Measurements from ENCODE around the gene STX10.

Gene STX10

GRCh38 chr19:13146763-13147563 is 3.2 kb downstream of the STX10 start:
- in situ Hi-C loops (cut with MboI; ENCODE audit: low sequenced_read_pairs): no loop called here

DNA sequence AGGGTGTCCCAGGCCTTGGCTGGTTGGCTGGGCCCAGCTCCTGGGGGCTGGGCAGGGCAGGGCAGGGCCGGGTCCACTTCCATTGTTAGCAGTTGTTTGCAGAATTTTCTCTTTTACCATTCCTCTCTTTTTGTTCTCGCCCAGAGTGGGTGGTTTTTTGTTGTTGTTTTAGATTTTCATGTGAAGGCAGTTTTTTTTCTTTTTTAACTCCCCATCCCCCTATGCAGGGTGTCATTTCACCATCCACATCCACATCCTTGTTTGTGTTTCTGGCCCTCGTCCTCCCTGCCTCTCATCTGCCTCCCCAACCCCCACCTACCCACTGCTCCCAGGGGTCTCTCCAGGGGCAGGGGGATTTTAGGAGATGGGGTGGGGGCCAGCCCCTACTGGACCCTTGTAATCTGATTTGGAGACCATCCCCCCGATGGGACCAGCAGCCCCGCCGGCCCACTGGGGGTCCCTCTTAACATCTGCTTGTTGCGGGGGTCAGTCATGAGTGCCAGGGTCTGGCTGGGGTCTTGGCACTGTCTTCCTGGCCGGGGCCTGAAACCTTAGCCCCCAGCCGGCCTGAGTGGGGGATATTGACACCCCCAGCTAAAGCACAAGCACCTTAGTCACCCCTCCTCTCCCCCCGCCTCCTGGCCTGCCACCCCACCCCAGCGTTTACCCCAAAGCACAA is 10.4 kb downstream of the STX10 start:
- in situ Hi-C loops (cut with MboI; ENCODE audit: low sequenced_read_pairs): no loop called here

- in situ Hi-C loops (cut with MboI; ENCODE audit: low sequenced_read_pairs): no loop called here
These were observed 11.3 kb downstream of the STX10 start for GRCh38 chr19:13138916-13139198.

DNA sequence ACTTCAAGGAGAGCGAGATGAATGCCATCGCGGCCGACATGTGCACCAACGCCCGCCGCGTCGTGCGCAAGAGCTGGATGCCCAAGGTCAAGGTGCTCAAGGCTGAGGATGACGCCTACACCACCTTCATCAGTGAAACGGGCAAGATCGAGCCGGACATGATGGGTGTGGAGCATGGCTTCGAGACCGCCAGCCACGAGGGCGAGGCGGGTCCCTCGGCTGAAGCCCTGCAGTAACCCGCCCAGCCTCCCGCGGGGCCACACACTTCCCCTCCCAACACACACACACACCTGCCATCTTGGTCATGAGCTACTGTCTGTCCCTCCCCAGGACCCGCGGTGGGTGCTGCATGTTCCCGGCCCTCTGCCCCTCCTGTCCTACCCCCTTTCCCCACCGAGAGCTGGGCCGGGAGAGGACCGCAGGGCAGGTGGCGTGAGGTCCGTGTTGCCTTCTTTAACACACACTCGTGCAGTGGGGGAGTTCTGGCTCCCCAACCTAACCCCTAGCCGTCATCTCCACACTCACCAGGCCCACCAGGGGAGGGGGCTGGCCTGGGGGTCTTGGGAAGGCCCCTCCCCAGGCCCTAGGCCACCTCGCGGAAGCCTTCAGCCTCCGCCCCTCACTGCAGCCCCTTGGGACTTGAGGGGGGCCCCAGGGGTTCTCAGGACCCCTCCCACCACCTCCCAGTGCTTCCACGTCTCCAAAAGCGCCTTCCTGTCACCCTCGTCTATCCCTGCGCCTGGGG is 11.8 kb downstream of the STX10 start:
- in situ Hi-C loops (cut with MboI; ENCODE audit: low sequenced_read_pairs): no loop called here

DNA sequence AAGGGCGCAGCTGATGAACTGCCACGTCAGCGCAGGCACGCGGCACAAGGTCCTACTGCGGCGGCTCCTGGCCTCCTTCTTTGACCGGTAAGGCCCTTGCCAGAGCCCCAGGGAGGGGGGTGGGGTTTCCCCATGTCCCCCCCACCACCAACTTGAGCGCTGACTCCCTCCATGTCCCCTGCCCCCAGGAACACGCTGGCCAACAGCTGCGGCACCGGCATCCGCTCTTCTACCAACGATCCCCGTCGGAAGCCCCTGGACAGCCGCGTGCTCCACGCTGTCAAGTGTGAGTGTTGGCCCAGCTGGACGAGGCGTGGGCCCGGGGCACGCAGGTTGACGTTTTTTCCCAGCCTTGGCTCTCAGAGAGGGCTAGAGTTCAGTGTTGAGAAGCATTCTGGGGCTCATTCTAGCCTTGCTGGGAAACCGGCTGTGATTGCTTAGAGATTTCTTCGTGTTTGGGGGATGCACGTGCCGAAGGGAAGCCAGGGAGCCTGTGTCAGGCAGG is 12.8 kb downstream of the STX10 start:
- in situ Hi-C loops (cut with MboI; ENCODE audit: low sequenced_read_pairs): no loop called here

GRCh38 chr19:13135068-13136062 is 14.8 kb downstream of the STX10 start:
- in situ Hi-C loops (cut with MboI; ENCODE audit: low sequenced_read_pairs): no loop called here

GRCh38 chr19:13134626-13135025 is 15.5 kb downstream of the STX10 start:
- in situ Hi-C loops (cut with MboI; ENCODE audit: low sequenced_read_pairs): no loop called here

DNA sequence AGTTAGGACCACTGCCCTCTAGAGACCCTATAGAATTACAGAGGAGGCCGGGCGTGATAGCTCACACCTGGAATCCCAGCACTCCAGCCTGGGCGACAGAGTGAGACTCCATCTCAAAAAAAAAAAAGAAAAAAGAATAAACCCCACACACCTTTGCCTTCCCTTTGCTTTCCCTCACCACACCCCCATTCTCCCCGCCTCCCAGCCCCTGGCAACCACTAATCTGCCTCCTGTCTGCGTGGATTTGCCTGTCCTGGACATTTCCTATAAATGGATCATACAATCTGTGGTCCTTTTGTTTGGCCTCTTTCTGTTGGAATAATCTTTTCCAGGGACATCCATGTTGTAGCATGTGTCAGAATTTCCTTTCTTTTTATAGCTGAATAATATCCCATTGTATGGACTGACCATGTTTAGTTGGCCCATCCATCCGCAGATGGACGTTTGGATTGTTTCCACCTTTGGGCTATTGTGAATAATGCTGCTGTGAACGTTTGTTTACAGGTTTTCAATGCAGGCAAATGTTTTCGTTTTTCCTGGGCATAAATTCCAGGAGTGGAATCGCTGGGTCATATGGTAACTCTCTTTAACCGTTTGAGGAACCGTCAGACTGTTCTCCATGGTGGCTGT is 16.8 kb downstream of the STX10 start:
- in situ Hi-C loops (cut with MboI; ENCODE audit: low sequenced_read_pairs): no loop called here

DNA sequence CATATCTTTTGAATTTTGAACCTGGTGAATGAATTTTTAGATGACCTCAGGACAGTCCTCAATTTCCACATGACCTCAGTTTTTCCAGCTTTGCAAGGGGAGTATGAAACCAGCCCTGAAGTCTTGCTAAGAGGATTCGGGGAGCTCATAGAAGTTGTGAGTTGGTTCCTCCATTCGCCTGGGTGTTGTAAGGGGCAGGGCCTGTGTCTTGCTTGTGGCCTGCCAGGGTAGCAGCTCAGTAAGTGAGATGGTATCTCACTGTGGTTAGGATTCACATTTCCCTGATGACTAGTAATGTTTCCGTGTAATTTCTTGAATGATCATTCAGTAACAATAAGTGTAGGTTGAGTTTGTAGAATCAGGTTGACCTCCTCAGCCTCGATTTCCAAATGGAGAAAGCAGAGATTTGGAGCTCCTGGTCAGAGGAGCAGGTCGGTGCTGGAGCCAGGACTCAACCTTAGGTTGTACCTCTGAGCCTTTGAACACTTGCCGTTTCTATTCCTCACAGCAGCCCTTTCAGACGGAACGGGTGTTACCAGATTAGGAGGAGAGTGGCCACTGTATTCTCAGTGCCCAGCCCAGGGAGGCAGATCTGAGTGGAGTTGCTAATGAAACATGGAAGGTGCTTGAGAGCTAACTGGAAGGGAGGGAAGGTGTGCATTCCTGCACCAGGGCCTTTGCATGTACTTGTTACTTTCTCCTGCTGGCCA is 17.5 kb downstream of the STX10 start:
- in situ Hi-C loops (cut with MboI; ENCODE audit: low sequenced_read_pairs): no loop called here

DNA sequence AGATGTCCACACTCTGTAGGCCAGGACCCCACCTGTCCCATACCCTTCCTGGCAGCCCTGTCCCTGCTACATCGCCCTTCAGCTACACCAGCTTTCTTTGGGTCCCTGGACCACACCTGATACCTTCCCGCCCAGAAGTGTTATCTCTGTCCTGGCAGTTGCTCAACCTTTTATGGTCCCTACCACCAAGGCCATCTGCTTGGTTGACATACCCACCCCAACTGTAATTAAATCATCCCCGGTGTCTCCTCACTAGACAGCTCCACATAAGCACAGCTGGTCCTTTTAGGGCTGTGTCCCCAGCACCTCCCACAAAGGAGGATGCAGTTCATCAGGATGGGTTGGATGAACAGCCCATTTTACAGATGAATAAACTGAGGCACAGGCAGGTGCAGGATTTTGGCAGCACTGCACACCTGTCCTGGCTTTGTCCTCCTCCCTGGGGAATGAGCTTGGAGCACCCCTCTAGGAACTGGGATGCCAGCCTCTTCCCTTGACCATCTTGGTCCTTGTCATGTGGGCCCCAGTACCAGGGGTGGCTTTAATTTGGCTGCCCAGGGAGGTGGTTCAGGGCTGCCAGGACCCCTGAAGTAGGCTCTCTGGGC is 19.2 kb downstream of the STX10 start:
- in situ Hi-C loops (cut with MboI; ENCODE audit: low sequenced_read_pairs): no loop called here

DNA sequence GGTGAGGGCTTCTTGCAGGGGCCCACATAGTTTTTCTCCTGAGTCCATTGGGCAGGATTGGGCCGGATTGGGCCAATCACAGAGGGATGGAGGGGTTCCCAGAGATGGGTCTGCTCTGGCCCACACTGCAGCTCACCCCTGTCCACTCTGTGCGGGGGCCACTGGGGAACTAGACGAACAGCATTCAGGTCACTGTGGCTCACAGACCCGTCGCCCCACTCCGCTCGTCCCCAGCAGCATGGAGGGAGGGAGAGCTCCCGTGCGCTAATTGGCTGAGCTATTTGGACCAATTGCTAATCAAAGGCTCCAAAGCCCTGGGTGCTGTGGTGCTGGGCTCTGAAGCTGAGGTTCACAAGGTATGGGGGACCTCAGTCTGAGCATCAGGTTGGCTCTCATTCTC is 20.8 kb downstream of the STX10 start:
- in situ Hi-C loops (cut with MboI; ENCODE audit: low sequenced_read_pairs): no loop called here

DNA sequence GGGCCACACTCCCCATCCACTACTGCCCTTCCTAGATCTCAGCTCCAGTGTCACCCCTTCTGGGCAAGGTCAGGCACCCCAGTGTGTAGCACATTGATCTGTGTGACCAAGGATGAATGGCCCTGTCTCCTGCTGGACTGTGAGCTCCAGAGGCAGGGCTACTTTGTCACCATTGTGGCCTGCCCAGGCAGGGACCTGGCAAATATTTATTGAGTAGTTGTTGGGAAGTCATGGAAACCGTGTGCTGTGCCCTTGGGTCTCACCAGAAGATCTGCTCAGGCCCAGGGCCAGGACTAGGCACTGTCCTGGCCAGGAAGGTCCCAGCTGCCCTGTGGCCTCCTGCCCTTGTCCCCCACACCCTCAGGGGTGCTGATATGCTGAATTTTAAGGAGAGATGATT is 21.6 kb downstream of the STX10 start:
- in situ Hi-C loops (cut with MboI; ENCODE audit: low sequenced_read_pairs): no loop called here

DNA sequence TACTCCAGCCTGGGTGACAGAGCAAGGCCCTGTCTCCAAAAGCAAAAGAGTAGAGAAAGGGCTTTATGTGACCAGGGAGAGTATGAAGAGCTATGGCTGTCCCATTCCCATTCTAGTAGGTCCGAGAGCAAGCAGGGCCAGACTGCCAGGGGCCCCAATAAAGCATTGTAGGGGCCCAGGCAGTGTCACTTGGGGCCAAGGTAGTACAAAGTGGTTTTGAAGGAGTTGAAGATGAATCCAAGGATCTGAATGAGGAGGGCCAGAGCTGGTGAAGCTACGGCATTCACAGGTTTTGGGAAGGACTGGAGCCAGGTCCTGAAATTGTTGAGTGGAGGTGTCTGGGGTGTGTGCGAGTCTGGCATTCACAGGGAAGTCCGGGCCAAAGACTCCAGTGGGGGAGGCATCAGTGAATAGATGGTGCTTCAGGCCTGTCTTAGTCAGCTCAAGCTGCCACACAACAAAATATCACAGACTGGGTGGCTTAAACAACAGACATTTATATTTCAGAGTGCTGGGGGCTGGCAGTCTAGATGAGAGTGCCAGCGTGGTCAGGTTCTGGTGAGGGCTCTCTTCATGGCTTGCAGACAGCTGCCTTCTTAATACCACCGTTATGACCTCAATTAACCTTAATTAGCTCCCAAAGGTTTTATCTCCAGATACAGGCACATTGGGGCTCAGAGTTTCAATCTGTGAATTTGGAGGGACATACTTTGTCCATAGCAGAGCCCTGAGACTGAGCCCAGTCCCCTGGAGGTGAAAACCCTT is 22.2 kb downstream of the STX10 start:
- in situ Hi-C loops (cut with MboI; ENCODE audit: low sequenced_read_pairs): no loop called here

- in situ Hi-C loops (cut with MboI; ENCODE audit: low sequenced_read_pairs): no loop called here
These were observed 23.1 kb downstream of the STX10 start for GRCh38 chr19:13127051-13127450.

GRCh38 chr19:13122980-13123957 is 26.9 kb downstream of the STX10 start:
- in situ Hi-C loops (cut with MboI; ENCODE audit: low sequenced_read_pairs): no loop called here

DNA sequence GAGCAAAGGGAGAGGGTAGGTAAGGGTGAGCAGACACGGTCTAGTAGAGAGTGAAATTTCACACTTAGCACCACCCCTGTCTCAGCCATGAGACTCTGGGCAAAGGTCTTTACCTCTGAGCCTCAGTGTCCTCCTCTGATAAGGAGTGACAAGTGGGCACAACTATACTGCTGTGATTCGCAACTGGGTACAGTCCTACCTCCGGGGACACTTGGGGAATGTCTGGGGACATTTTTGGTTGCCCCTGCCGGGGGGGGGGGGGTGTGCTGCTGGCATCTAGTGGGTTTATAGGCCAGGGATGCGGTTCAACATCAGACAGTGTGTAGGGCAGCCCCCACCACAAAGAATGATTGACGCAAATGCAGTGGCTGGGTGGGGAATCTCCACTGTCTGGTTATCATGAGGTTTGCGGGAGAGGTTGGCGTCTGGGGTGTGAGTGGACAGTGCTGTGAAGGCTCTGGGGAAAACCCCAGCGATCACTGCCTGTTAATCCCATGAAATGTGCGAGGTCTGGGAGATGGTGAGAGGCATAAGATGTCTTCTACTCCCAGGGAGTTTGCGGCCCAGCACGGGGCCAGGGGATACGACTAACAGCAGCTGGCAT is 27.8 kb downstream of the STX10 start:
- in situ Hi-C loops (cut with MboI; ENCODE audit: low sequenced_read_pairs): no loop called here
